ENCODE data around the gene C5orf46. TPM values are rescaled to one million over a fixed set of nuclear protein-coding genes. Genes with fewer than 3 reads are reported as not detected.
"Not testable (repeated sequence)": the region's sequence is repeated elsewhere in the genome, so short reads cannot be mapped to it uniquely, and the experiment has no call there.

Gene C5orf46
- total RNA-seq, 6 donors from 2014 or later, result not detected

- not testable (repeated sequence) for H3K4me1 ChIP-seq; DNase-seq; H3K9me3 ChIP-seq; ATAC-seq (ENCODE audit: low FRiP score in 2 of 2); H3K27me3 ChIP-seq; H3K4me3 ChIP-seq; H3K36me3 ChIP-seq
- peak overlapping the region in 1 of 4 donors; percentile 32 for H3K27ac ChIP-seq
- WGBS, 2 donors, result 82 to 84% methylated on average over 6 of the region's 6 CpGs
These were observed 36.4 kb downstream of the C5orf46 start for GRCh38 chr5:147869892-147870291.

DNA sequence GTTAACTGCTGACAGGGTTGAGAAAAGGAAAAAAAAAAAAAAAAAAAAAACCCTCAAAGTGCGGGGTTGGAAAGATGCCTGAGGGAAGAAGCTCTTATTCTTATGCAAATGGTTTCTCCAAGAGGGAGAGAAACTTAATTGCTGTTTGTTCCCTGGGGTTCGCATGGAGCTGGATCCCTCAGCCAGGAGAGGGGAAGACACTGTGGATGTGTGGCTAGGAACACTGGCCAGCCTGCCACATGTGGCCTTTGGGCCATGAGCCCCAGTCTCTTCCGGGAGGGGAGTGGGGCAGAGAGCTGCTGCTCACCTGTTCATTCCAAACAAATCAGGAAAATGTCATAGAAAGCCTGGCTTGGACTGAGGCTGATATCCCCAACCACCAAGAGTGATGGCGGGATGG is 37.2 kb downstream of the C5orf46 start:
- 59 to 66% methylated on average over 4 of the region's 4 CpGs for WGBS, 2 donors
- Histone ChIP-seq H3K36me3 (no peaks in the 10 kb centered on the region), H3K27ac (peak overlapping the region in 2 of 4 donors; percentile 16 to 32), H3K4me1 (peaks cover 0 to 8% (median 0%) of the 10 kb centered on the region in 4 donors), H3K27me3 (no peaks in the 10 kb centered on the region), H3K9me3 (no peaks in the 10 kb centered on the region), H3K4me3 (no peak overlapping the region)
- ATAC-seq (ENCODE audit: low FRiP score in 2 of 2) (no peak), DNase-seq (no peak)
- TF ChIP-seq POLR2AphosphoS5 (IDR thresholded peaks at IDR 0.05) (no peak), EP300 (IDR thresholded peaks at IDR 0.05) (no peak), POLR2A (IDR thresholded peaks at IDR 0.05) (no peak)
- TF ChIP-seq, protein P1, sequence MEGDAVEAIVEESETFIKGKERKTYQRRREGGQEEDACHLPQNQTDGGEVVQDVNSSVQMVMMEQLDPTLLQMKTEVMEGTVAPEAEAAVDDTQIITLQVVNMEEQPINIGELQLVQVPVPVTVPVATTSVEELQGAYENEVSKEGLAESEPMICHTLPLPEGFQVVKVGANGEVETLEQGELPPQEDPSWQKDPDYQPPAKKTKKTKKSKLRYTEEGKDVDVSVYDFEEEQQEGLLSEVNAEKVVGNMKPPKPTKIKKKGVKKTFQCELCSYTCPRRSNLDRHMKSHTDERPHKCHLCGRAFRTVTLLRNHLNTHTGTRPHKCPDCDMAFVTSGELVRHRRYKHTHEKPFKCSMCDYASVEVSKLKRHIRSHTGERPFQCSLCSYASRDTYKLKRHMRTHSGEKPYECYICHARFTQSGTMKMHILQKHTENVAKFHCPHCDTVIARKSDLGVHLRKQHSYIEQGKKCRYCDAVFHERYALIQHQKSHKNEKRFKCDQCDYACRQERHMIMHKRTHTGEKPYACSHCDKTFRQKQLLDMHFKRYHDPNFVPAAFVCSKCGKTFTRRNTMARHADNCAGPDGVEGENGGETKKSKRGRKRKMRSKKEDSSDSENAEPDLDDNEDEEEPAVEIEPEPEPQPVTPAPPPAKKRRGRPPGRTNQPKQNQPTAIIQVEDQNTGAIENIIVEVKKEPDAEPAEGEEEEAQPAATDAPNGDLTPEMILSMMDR (IDR thresholded peaks at IDR 0.05), result no peak

DNA sequence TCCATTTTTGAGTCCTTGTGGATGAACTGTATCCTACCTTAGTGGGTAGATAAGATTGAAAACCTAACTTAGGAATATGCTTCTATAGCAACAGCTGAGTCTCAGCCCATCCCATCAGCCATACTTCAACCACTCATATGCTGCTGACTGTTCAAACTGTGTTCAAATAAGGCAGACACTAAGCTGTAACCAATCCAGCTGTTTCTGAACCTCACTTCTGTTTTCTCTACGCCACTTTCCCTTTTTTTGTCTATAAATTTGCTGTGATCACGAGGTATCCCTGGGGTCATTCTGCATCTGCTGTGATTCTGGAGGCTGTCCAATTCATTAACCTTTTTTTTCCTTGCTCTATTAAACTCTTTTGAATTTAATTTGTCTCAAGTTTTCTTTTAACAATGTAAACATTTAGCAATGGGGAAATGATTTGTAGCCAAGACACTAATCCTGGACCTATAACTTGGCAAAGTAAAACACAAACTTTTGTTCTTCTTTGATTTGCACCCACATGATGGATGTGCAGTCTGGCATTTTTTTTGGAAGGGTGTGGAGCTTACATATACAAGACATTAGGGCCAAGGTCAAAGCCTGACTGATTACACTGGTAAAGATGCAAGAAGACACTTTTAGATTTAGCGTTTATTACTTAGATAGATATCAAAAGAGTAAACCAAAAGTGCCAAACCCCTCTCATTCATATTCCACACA is 42.7 kb downstream of the C5orf46 start:
- H3K9me3 ChIP-seq, result no peaks in the 10 kb centered on the region
- no peak overlapping the region for H3K27ac ChIP-seq
- ATAC-seq (ENCODE audit: low FRiP score in 2 of 2) (peak in 1 of 2 donors; percentile 32), DNase-seq (no peak)
- TF ChIP-seq POLR2A (IDR thresholded peaks at IDR 0.05), result no peak
- TF ChIP-seq, protein P1 (IDR thresholded peaks at IDR 0.05), result no peak
- TF ChIP-seq EP300 (IDR thresholded peaks at IDR 0.05), result no peak
- TF ChIP-seq POLR2AphosphoS5 (IDR thresholded peaks at IDR 0.05), result no peak
- no peaks in the 10 kb centered on the region for H3K27me3 ChIP-seq
- 30 to 32% methylated on average over 3 of the region's 3 CpGs for WGBS, 2 donors
- H3K4me1 ChIP-seq, result peaks cover 0 to 11% (median 5%) of the 10 kb centered on the region in 4 donors
- no peaks in the 10 kb centered on the region for H3K36me3 ChIP-seq
- H3K4me3 ChIP-seq, result no peak overlapping the region

- Histone ChIP-seq H3K36me3 (no peaks in the 10 kb centered on the region), H3K4me3 (no peak overlapping the region), H3K27me3 (no peaks in the 10 kb centered on the region), H3K9me3 (no peaks in the 10 kb centered on the region), H3K4me1 (peaks cover 0 to 11% (median 5%) of the 10 kb centered on the region in 4 donors), H3K27ac (no peak overlapping the region)
- TF ChIP-seq EP300 (IDR thresholded peaks at IDR 0.05), result no peak
- TF ChIP-seq, protein P1 (IDR thresholded peaks at IDR 0.05), result no peak
- no peak for TF ChIP-seq POLR2A (IDR thresholded peaks at IDR 0.05)
- TF ChIP-seq POLR2AphosphoS5 (IDR thresholded peaks at IDR 0.05), result no peak
- DNase-seq (no peak), ATAC-seq (ENCODE audit: low FRiP score in 2 of 2) (no peak)
- WGBS, 2 donors, result 39 to 75% methylated on average over 1 of the region's 1 CpG
These were observed 45.7 kb downstream of the C5orf46 start for GRCh38 chr5:147860641-147861025.

DNA sequence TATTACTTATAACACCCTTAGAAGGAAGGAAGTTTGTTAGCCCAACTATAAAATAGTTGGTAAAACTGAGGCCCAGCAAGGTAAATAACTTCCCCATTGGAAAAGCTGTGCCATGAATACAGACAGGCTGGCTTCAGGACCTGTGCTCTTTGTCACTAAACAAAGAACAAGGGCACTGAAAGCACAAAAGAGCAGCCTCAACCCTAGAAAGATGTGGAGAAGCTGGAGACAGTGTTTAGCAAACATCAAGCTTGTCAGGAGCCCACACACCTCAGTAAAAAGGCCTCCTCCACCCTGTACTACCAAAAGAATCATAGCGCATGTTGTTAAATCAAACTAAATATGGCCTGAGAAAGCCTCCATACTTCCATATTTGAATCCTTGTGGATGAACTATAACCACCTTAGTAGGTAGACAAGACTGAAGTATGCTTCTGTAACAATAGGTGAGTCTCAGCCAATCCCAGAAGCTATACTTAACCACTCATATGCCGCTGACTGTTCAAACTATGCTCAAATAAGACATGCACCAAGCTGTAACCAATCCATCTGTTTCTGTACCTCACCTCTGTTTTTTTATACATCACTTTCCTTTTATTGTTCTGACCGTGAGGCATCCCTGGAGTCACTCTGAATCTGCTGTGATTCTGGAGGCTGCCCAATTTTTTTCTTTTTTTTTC is 46.2 kb downstream of the C5orf46 start:
- H3K27ac ChIP-seq, result no peak overlapping the region
- no peaks in the 10 kb centered on the region for H3K36me3 ChIP-seq
- no peak for ATAC-seq (ENCODE audit: low FRiP score in 2 of 2)
- TF ChIP-seq, protein P1 (IDR thresholded peaks at IDR 0.05), result no peak
- no peak for TF ChIP-seq POLR2A (IDR thresholded peaks at IDR 0.05)
- no peak for TF ChIP-seq POLR2AphosphoS5 (IDR thresholded peaks at IDR 0.05)
- no peak for TF ChIP-seq EP300 (IDR thresholded peaks at IDR 0.05)
- no peaks in the 10 kb centered on the region for H3K27me3 ChIP-seq
- H3K9me3 ChIP-seq, result no peaks in the 10 kb centered on the region
- H3K4me1 ChIP-seq, result peaks cover 0 to 11% (median 5%) of the 10 kb centered on the region in 4 donors
- WGBS, 2 donors, result 81 to 82% methylated on average over 3 of the region's 3 CpGs
- H3K4me3 ChIP-seq, result no peak overlapping the region
- DNase-seq, result no peak
